BE2C (cell line): ENCODE measurements around the gene ADAMTS16.

Experiments
- DNase-seq: peaks from one replicate; pipeline ENCODE4 v3.0.0-alpha.2; 2020
- H3K27me3 ChIP-seq: fragments of 250-450 bp; sonication (Bioruptor Pico); 2 replicates; pipeline ENCODE4 v1.5.1; 2020; ENCODE audit warnings: mild to moderate bottlenecking
- H3K36me3 ChIP-seq: fragments of 250-450 bp; sonication (Bioruptor Pico); 2 replicates; pipeline ENCODE4 v1.5.1; 2020; ENCODE audit warnings: mild to moderate bottlenecking
- H3K4me1 ChIP-seq: fragments of 250-450 bp; sonication (Bioruptor Pico); 2 replicates; pipeline ENCODE4 v1.5.1; 2020
- H3K4me3 ChIP-seq: 2 replicates; pipeline ENCODE4 v1.5.1; 2011; ENCODE audit warnings: low read depth, low read length
- H3K9me3 ChIP-seq: fragments of 250-450 bp; sonication (Bioruptor Pico); 2 replicates; pipeline ENCODE4 v1.5.1; 2020
- CTCF ChIP-seq: IDR thresholded peaks from 2 replicates; pipeline ENCODE4 v1.5.1; 2012; ENCODE audit warnings: mild to moderate bottlenecking, low read depth, low read length

The ADAMTS16 gene

GRCh38 chr5:5239191-5239590 is 99.1 kb downstream of the ADAMTS16 start:
- no peaks in the 10 kb centered on the region for H3K27me3 ChIP-seq
- no peaks in the 10 kb centered on the region for H3K9me3 ChIP-seq
- no peaks in the 10 kb centered on the region for H3K4me1 ChIP-seq
- no peak for DNase-seq
- TF ChIP-seq CTCF: no peak
- no peak overlapping the region for H3K4me3 ChIP-seq
- H3K36me3 ChIP-seq: no peaks in the 10 kb centered on the region

- no peaks in the 10 kb centered on the region for H3K9me3 ChIP-seq
- H3K4me3 ChIP-seq: no peak overlapping the region
- no peaks in the 10 kb centered on the region for H3K4me1 ChIP-seq
- no peaks in the 10 kb centered on the region for H3K36me3 ChIP-seq
- TF ChIP-seq CTCF: no peak
- no peaks in the 10 kb centered on the region for H3K27me3 ChIP-seq
- DNase-seq: no peak
These were observed 100.1 kb downstream of the ADAMTS16 start for GRCh38 chr5:5240234-5240633.

- no peaks in the 10 kb centered on the region for H3K36me3 ChIP-seq
- no peak for TF ChIP-seq CTCF
- no peaks in the 10 kb centered on the region for H3K9me3 ChIP-seq
- no peak for DNase-seq
- H3K4me1 ChIP-seq: no peaks in the 10 kb centered on the region
- H3K27me3 ChIP-seq: no peaks in the 10 kb centered on the region
- no peak overlapping the region for H3K4me3 ChIP-seq
These were observed 101.9 kb downstream of the ADAMTS16 start for GRCh38 chr5:5242056-5242455.

GRCh38 chr5:5246736-5247135 is 106.6 kb downstream of the ADAMTS16 start:
- no peak for DNase-seq
- TF ChIP-seq CTCF: no peak
- no peaks in the 10 kb centered on the region for H3K9me3 ChIP-seq
- no peaks in the 10 kb centered on the region for H3K36me3 ChIP-seq
- H3K4me3 ChIP-seq: no peak overlapping the region
- no peaks in the 10 kb centered on the region for H3K4me1 ChIP-seq
- H3K27me3 ChIP-seq: no peaks in the 10 kb centered on the region

- no peak for TF ChIP-seq CTCF
- Histone ChIP-seq H3K9me3 (no peaks in the 10 kb centered on the region), H3K36me3 (no peaks in the 10 kb centered on the region), H3K4me1 (no peaks in the 10 kb centered on the region), H3K4me3 (no peak overlapping the region), H3K27me3 (no peaks in the 10 kb centered on the region)
- no peak for DNase-seq
These were observed 110.6 kb downstream of the ADAMTS16 start for GRCh38 chr5:5250758-5251157.

- no peak overlapping the region for H3K4me3 ChIP-seq
These were observed 112.0 kb downstream of the ADAMTS16 start for GRCh38 chr5:5252106-5252505.

More at GRCh38 chr5:5252106-5252505, 112.0 kb downstream of the ADAMTS16 start:
- Histone ChIP-seq H3K36me3 (no peaks in the 10 kb centered on the region), H3K27me3 (no peaks in the 10 kb centered on the region), H3K9me3 (no peaks in the 10 kb centered on the region), H3K4me1 (no peaks in the 10 kb centered on the region)
- no peak for TF ChIP-seq CTCF
- DNase-seq: no peak
